HG02642 (cell line): ENCODE data around the gene NUMA1.
A peak's percentile ranks its signal among the peaks of the same experiment; 100 is the strongest.

Experiments used
- ATAC-seq: cut with Tn5 transposase; IDR thresholded peaks from one replicate; pipeline ENCODE4 v1.9.1; 2021; ENCODE audit warnings: mild to moderate bottlenecking; ENCODE audit not compliant: unreplicated experiment, poor library complexity

NUMA1 gene, protein sequence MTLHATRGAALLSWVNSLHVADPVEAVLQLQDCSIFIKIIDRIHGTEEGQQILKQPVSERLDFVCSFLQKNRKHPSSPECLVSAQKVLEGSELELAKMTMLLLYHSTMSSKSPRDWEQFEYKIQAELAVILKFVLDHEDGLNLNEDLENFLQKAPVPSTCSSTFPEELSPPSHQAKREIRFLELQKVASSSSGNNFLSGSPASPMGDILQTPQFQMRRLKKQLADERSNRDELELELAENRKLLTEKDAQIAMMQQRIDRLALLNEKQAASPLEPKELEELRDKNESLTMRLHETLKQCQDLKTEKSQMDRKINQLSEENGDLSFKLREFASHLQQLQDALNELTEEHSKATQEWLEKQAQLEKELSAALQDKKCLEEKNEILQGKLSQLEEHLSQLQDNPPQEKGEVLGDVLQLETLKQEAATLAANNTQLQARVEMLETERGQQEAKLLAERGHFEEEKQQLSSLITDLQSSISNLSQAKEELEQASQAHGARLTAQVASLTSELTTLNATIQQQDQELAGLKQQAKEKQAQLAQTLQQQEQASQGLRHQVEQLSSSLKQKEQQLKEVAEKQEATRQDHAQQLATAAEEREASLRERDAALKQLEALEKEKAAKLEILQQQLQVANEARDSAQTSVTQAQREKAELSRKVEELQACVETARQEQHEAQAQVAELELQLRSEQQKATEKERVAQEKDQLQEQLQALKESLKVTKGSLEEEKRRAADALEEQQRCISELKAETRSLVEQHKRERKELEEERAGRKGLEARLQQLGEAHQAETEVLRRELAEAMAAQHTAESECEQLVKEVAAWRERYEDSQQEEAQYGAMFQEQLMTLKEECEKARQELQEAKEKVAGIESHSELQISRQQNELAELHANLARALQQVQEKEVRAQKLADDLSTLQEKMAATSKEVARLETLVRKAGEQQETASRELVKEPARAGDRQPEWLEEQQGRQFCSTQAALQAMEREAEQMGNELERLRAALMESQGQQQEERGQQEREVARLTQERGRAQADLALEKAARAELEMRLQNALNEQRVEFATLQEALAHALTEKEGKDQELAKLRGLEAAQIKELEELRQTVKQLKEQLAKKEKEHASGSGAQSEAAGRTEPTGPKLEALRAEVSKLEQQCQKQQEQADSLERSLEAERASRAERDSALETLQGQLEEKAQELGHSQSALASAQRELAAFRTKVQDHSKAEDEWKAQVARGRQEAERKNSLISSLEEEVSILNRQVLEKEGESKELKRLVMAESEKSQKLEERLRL (N-terminal part only)

DNA sequence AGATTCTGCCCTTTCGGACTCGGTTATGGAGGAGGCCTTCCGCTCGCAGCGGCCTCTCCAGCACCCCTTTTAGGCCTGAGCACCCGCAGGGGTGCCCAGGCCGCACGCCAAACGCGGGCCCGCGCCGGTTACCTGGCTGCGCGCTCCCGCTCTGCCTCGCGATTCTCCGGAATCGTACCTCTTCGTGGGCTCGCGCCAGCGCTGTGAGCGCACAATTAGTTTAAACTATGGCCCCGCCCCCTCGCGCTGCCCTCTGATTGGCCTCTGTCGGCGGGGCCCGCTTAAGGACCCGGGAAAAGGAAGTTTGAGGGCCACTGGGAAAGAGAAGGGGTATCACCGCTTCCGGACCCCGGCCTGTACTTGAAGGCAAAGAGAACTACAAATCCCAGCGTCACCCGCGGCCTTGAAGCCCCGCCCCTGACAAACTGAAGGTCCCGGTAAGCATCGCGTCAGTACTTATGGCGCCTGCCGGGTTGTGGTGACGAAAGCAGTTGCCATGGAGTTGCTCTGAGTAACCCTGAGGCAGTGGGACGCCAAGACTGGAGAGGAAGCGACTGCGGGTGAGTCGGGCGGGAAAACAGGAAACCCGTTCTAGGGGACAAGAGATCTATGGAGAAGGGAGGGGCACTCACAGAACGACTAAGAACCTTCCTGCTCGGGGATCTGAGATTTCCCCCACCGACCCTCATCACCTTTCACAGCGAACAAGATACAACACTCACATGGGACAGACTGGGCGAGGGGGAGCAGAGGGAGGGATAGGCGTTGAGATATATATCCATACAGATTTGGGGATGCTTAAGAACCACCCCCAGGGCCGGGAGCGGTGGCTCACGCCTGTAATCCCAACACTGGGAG is at the start of gene NUMA1, which contains the start of gene LRRC51:
TSS of gene NUMA1 (minus strand) at position 217 of the 858 bp plus-strand sequence. CDS start 44,599 bp downstream, outside the sequence.
TSS of gene LRRC51 (plus strand) at position 525 of the 858 bp plus-strand sequence. CDS start 8,234 bp downstream, outside the sequence.
- peak; percentile 94 for ATAC-seq

DNA sequence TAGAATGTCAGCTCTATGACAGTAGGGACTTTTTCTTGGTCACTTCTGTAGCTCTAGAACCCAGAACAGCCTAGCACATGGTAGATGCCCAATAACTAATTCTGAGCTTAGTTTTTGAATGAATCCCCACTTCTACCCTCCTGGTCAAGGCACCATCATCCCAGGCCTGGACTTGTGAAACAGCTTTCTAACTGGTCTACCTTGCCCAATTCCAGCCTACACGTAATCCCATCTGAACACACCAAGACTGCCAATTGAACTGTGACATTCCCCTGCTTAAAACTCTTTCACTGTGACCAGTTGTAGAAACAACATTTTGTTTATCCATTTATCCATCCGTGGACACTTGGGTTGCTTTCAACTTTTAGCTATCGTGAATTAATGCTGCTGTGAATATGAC is 49.0 kb upstream of the NUMA1 start:
- no peak for ATAC-seq

DNA sequence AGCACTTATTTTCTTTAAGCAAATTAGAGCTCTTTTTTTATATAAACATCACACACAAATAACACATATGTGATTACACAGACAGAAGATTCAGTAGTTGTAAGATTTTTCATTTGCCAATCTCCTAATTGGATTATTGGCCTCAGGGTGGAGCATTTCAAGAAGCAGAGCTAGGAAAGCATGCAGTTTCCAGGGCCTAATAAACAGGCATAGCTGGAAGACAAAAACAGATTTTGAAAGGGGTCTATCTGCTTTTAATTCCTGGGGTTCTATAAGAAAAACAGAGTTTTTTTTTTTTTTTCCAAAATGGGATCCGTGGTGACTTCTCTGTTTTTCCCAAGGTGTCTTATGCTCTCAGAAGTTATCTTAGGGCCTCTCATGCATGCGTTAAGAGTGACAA is 47.6 kb upstream of the NUMA1 start:
- ATAC-seq: no peak

DNA sequence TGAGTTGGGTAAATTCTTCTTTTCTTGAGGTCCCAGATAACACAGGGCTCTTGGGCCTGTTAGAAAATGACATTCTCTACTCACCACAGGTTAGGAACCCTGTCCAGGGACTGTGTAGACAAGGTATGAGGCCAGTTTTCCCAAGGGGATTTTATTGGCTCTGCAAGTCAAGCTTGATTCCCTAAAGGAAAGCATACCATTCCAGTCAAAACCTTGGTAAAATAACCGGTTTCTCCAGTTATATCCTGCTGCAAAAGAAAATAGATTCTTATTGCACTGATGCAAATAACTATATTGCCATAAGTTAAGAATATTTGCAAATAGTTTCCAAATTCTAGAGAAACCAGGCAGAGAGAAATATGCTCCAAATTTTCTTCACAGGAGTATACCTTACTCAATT is 45.6 kb upstream of the NUMA1 start:
- ATAC-seq: no peak

DNA sequence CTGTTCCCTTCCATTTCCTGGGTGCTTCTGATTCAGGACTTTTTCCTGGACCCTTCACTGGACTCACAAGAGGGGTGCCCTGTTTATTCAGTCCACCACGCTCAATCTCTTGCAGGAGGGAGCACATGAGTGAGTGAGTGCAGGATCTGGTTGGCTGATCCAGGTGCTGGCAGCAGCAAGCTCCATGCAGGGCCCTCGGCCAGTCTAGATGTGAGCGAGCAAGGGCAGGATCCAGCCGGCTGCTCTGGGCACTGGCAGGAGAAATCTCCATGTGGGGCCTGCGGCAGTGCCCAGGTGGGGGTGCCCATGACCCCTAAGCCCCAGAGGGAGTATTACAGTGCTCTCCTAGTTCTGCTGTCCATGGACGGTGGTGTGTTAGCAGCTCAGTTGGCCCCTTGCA is 43.7 kb upstream of the NUMA1 start:
- no peak for ATAC-seq

DNA sequence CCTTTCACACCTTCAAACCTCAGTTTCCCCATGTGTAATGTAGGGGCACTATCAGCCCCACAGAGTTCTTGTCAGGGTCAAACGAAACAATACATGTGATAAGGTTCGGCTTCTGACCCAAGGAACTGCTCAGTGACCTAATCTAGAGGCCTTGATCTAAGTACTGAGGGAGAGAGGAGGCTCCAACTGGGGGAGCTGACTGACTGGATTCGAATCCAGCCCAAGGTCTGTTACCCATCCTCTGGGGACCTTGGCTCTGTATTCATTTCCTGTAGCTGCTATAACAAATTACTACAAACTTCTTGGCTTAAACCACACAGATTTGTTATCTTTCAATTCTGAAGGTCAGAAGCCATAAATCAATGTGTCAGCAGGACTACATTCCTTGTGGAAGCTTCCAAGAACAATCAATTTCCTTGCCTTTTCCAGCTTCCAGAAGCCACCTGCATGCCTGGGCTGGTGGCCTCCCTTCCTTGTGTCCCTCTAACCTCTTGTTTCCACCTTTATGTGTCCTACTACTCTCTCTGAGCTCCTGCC is 42.8 kb upstream of the NUMA1 start:
- no peak for ATAC-seq

DNA sequence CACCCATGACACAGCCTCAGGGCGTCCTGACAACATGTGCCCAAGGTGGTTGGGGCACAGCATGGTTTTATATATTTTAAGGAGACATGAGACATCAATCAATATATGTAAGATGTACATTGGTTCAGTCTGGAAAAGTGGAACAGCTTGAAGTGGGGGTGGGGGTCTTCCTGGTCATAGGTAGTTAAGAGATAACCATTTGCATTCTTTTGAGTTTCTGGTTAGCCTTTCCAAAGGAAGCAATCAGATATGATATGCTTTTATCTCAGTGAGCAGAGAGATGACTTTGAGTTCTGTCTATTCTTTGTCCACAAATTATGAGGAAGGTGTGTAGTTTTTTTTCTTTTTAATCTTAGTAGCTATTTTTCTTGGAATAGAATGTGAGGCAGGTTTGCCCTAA is 42.3 kb upstream of the NUMA1 start:
- no peak for ATAC-seq

DNA sequence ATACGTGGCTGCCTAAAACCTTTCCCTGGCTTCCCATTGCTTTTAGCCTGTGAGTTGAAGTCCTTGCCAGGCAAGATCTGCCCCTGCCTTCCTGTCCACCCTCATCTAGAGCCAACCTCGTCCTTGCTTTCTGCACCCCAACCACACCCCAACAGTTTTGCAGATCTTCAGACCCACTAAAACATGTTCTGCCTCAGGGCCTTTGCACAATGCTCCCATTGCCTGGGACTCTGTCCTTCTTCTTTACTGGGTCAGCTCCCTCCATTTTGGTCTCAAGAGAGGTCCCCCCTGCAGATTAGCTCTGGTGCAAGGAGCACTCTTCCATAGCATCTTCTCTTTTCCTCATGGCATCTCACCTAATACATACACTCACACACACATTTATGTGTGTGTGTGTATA is 40.6 kb upstream of the NUMA1 start:
- ATAC-seq: no peak

DNA sequence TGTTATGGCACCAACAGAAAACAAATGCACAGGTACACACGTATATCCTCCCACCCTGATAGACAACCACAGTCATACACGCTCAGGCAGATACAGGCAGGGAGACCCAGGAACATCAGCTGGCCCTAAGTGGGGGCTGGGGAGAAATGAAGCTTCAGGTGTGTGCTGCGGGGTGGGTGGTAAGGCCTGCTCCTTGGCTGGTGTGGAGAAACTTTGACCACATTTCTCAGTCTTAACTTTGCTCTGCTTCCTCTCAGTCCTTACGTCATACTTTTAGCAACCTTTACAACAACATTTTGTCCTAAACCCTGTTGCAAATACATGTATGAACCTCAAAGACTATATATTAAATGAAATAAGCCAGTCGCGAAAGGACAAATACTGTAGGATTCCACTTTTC is 38.9 kb upstream of the NUMA1 start:
- ATAC-seq: no peak

DNA sequence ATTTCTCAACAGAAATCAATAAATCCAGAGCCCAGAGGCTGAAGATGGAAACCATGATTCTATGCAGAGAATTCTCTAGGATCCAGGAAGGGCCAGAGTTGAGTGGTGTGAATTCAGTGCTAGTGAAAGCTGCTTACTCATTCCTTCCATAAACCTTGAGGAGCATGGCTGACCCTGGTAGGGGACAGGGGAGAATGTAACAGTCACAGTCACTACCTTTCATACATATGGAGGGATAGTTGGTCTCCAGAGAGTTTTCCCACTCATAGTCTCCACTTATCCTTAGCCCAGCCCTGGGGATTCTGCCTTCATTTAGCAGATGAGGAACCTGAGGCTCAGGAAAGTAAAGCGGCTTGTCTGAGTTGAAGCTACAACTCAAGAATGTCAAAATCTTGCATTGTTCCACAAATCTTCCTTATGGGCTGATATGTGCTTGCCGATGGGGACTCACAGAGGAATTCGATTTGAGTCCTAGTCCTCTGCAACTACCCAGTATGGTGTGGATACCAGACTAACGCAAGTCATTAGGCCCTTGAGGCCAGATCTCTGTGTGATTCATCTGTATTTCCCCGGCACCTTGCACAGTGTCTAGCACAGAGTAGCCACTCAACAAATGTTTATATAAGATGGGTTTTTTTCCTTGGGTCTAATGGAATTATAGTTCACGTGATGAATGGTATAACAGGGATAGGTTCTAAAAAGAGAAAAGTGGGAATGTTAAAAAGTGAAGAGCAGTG is 35.8 kb upstream of the NUMA1 start:
- no peak for ATAC-seq

DNA sequence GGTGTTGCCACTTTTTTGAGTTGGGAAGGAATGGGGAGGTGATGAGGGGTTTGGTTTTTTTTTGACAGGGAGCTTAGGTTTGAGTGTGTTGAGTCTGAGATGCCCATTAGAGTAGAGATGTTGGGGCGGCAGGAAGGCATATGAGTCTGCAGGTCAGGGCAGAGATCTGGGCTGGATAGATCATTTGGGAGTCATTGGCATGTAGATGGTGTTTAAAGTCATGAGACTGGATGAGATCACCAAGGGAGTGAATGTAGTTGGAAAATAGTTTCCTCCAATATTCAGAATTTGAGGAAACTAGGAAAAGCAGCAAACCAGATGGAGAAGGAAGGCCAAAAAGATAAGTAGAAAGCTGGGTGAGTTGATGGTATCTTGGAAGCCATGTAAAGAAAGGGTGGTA is 34.2 kb upstream of the NUMA1 start:
- ATAC-seq: no peak

DNA sequence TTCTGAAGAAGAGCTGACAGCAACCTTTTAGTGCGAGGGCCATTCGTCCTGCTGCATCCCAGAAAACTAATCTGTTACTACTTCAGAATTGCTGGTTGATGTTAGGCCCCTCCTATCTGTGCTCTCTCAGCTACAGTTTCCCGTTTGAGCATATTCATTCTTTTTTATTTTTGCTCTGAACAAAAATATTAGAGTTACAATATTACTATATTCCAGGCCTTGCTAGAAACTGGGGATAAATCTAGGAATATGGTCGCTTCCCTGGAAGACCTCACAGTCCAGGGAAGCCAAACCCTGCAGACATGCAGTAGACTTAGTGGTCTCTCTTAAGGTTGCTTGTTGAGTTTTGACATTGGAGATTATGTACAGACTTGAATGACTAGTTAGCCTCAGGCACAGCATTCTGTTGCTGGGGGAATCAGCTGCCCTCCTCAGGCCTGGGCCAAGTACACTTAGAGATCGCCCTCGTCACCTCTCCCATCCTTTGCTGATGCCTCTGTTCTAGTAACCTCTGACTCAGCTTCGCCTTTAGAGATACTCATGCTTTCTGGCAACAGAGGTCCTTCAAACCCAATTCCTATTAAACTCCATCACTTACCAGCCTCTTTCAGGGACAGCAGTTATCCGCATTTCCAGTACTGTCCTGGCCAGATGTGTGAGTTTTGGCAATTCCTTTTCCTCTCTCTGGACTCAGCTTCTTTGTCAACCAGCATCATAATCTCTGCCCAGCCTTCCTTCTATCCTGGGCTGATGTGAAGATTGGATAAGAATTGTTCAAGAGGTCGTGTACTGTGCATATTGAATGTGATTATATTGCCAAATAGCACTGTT is 32.9 kb upstream of the NUMA1 start:
- peak; percentile 3 for ATAC-seq

DNA sequence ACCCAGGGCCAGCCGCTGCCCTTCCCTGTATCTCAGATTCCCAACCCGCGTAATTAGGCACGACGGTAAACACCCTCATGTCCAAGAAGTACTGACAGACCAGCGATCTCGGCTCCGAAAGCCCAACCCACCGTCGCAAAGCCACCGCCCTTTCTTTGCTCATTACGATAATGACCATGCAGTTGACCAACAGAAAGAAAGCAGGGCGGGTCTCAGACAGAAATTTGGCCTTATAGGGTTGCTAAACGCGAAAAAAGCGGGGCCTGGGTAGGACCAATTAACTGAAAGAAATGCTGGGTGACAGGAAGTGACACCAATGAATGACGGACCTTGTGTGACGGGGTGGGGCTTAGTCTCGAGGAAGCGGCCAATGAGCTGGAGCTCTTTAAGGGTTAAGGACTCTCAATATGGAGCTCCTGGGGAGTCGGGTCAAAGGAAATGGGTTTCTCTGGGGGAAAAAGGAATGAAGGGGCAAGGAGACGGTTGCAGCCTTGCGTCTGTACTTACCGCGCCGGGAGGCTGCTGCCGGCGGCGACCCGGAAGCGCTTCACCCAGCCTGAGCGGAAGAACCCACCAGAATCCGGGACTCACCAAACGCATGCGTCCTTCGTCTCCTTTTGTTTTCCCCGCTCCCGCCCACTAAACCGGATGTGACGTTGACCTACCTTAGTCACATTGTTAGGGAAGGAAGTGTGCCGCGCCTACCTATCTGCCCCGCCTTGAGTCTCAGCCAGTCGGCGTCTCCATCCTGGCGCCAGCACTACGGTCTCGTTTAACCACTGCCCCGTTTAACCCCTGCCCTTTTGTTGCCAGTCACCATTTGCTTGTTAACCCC is 32.0 kb upstream of the NUMA1 start, which contains the start of gene ANAPC15:
TSS of gene ANAPC15 (minus strand) at position 553 of the 835 bp plus-strand sequence. CDS start 1,419 bp downstream, outside the sequence.
- ATAC-seq: peak; percentile 89

DNA sequence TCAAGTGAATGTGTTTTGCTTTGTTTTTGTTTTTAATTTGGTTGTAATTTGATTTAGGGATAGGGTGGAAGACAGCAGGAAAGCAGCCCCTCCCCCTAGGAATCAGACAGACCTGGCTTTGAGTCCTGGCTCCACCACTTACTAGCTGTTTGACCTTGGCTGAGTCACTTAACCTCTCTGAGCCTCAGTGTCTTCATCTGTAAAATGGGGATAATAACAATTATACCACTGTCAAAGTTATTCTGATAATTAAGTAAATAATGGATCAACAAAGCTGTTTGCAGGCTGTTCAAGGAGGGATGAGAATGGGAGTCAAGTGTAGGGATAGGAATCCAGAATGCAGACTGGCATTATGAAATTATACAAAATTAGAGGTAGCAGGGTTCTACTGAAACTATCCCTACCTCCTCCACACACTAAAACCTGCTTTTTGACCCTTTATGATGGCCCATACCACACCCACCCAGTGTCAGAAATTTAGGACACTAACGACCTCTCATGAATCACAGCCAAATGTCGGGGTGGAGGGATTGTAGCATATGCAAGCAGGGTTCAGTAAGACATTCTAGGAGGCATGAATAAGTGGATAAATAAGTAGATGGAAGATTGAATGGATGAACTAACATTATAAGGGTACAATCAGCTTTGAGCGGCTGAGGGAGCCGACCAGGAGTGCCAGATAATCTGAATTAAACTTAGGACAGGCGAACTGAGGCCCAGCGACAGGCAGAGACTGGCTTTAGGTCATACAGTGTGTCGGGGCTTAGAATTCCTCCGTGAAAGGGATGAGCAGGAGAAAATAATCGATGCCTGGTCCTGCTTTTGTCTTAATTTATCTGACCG is 31.2 kb upstream of the NUMA1 start:
- ATAC-seq: peak; percentile 2

DNA sequence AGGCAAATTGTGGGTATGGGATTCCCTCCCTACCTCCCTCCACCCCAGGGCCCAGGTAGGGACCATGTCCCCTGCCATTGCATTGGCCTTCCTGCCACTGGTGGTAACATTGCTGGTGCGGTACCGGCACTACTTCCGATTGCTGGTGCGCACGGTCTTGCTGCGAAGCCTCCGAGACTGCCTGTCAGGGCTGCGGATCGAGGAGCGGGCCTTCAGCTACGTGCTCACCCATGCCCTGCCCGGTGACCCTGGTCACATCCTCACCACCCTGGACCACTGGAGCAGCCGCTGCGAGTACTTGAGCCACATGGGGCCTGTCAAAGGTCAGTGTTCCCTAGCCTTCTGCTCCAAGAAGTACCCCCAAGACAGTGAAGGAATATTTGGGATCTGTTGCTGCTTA is 25.5 kb upstream of the NUMA1 start, which contains the start of gene TOMT:
TSS of gene TOMT (plus strand) at position 37 of the 400 bp plus-strand sequence. CDS start at position 65, 28 bp downstream.
- no peak for ATAC-seq

DNA sequence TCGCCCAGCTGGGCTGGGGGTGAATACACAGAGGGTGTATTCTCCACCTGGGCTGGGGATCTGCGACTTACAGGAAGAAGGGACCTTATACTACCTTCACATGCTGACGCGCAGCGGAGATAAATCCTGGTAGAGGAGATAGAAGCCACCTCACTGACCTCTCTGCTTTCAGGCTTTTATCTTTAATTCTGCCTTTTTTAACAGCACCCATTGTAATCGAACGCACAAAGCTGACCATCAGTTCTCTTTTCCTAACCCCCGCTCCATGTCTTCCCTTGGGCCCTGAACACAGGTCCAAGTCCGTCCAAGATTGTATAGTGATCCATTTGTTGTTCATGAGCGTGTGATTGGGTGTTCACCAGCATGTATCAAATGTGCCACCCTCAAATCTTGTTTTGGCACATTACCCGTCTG is 23.4 kb upstream of the NUMA1 start:
- no peak for ATAC-seq
